ENCODE results near the gene CD164L2.
"Not testable (repeated sequence)": the region's sequence is repeated elsewhere in the genome, so short reads cannot be mapped to it uniquely, and the experiment has no call there.

The CD164L2 gene

DNA sequence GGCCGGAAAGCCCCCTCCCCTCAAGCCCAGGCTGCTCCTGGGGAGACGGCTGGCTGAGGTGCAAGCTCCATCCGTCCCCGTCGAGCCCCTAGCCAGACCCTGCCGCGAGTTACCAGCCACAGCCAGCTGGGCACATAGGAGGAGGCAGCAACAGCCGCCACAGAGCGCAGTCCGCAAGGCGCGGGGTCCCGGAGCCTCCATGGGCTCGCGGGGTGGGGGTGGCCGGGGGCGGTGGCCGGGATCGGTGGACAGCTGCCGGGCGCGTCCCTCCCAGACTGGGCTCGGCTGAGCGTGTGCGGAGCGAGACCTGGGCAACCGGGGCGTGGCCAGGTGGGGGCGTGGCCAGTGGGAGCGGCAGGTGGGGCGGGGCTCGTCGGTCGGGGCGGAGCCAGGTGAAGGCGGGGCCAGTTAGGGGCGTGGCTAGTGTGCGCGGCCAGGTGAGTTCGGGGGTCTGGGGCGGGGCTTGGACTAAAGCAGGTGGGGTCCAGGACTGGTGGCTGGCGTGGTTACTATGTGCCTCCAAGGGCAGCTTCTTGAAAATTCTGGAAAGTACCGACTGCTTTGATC lies at the start of gene CD164L2:
TSS of gene CD164L2 (minus strand) at position 295 of the 567 bp plus-strand sequence. CDS start at position 201, 94 bp downstream.
- in situ Hi-C loops (cut with MboI; ENCODE audit: low pct_unique_long_range_greater_than_20kb, low sequenced_read_pairs): loop anchor here (25.0 kb wide), 1 partner anchor 271 kb away; no protein-coding TSS in a partner anchor
- DNase-seq: no peak

GRCh38 chr1:27432725-27433124 lies 49.6 kb upstream of the CD164L2 start:
- DNase-seq; in situ Hi-C loops (cut with MboI; ENCODE audit: low pct_unique_long_range_greater_than_20kb, low sequenced_read_pairs): not testable (repeated sequence)

DNA sequence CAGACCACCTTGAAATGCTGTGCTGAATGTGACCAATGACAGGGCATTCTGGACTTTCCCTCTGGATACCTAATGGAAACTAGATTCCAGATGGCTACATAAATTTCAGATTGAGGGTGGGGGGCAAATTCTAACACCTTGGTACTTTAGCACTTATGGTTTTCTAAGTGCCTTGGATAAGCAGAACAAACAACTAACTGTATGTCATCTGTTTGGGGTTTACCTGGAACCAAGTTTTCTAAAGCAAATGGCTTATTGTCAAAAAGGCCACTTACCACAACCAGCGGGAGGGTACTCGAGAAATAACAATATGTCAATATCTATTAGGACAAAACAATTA lies 48.4 kb upstream of the CD164L2 start:
- in situ Hi-C loops (cut with MboI; ENCODE audit: low pct_unique_long_range_greater_than_20kb, low sequenced_read_pairs): no loop called here

DNA sequence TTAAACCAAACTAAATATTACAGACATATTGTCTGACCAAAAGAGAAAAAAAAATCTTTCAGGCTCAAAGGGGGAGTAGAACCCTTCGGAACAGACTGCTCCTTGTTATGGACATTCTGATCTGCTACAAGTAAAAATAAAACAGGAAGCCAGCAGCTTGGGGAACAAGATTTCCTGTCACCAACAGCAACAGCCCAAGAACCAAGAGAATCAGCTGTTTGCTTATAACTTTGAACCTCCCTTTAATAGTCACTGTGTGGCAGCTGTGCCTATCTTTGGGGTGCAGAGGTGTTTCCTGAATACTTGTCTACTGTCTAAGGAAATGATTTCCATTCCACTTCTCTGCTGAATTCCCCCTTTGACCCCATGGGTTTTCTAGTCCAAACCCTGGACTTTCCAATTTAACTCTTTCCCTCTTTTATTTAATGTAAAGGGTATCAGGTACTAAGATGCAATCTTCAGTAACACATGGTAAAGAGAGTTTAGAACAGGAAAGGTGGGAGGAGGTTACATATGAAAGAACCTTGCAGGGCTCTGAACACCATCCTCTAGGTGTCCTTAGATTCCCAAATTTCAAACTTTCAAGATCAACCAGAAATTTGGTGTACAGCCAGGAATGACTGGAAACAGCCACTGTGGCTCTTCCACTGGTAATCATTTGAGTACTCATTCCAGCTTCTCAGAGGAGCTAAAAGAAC lies 47.9 kb upstream of the CD164L2 start:
- peak; percentile 65 for DNase-seq
- in situ Hi-C loops (cut with MboI; ENCODE audit: low pct_unique_long_range_greater_than_20kb, low sequenced_read_pairs): no loop called here

More for the DNA sequence above, 48.4 kb upstream of the CD164L2 start:
- DNase-seq: no peak

- in situ Hi-C loops (cut with MboI; ENCODE audit: low pct_unique_long_range_greater_than_20kb, low sequenced_read_pairs): no loop called here
- DNase-seq: no peak
Observed at GRCh38 chr1:27429029-27429425, 45.9 kb upstream of the CD164L2 start.

DNA sequence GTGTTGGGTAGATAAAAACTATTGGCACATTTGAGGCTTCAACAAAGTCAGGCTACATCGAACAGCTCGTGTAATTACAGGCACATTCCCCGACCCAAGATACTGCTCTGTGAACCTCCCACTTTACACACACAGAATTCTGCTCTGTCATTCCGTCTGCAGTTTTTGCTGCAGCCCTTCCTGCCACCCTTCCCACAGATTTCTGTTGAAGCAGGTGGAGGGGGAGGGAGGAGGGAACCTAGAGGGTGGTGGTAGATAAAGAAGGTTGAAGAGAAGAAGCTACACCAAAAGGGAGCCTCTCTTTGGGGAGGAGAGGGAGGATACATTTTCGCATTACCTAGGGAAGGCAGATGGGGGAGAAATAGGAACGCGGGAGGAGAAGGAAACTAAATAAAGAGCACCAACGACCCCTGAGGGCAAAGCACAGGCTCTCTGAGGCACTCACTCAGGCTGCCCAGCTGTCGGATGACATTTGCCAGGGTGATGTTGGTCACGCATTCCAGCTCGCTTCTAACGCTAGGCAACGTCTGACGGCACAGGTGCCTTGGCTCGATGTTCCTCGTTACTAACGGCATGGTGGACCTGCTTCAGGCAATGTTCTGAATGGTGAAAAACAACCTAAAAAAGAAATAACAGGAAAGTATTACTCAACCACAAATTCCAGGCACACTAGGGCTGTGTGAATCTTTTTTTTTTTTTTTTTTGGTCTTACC lies 45.3 kb upstream of the CD164L2 start:
- peak; percentile 82 for DNase-seq
- in situ Hi-C loops (cut with MboI; ENCODE audit: low pct_unique_long_range_greater_than_20kb, low sequenced_read_pairs): no loop called here

GRCh38 chr1:27427816-27428315 lies 44.7 kb upstream of the CD164L2 start:
- DNase-seq: no peak
- in situ Hi-C loops (cut with MboI; ENCODE audit: low pct_unique_long_range_greater_than_20kb, low sequenced_read_pairs): no loop called here

DNA sequence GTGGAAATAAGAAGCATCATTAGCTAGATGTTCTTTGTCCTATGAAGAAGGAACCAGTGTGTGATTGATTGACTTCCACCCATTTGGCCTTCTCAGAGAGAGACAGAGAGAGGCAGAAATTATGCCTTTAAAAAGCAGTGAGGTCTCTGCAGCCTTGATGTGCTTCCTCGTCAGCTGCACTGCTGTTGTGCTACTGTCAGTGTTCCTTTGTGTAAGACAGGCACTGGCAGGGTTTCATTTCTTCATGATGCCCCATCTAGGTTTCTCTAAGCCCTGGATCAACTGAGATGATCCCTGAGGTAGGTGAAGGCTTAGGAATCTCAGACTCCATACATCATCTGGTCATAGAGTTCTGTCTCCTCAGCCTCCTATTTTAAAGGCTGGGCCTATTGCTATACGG lies 44.2 kb upstream of the CD164L2 start:
- no peak for DNase-seq
- in situ Hi-C loops (cut with MboI; ENCODE audit: low pct_unique_long_range_greater_than_20kb, low sequenced_read_pairs): no loop called here

DNA sequence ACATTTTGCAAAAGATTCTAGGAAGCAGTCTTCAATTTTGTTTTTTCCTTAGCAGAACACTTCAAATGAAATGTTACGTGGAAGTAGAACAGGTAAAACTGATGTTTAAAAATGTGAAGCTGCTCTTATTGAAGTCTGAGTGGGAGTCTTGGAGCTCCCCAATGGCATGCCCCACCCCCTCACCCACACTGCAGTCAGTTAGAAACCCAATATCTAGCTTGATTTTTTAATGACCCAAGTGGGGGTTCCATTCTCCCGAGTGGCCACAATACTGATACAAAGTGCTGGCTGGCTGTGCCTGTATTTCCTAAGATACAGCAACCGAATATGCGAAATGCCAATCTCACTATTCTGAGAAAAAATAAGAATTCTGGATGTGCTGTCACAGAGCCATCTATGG lies 40.6 kb upstream of the CD164L2 start:
- in situ Hi-C loops (cut with MboI; ENCODE audit: low pct_unique_long_range_greater_than_20kb, low sequenced_read_pairs): no loop called here
- DNase-seq: no peak

DNA sequence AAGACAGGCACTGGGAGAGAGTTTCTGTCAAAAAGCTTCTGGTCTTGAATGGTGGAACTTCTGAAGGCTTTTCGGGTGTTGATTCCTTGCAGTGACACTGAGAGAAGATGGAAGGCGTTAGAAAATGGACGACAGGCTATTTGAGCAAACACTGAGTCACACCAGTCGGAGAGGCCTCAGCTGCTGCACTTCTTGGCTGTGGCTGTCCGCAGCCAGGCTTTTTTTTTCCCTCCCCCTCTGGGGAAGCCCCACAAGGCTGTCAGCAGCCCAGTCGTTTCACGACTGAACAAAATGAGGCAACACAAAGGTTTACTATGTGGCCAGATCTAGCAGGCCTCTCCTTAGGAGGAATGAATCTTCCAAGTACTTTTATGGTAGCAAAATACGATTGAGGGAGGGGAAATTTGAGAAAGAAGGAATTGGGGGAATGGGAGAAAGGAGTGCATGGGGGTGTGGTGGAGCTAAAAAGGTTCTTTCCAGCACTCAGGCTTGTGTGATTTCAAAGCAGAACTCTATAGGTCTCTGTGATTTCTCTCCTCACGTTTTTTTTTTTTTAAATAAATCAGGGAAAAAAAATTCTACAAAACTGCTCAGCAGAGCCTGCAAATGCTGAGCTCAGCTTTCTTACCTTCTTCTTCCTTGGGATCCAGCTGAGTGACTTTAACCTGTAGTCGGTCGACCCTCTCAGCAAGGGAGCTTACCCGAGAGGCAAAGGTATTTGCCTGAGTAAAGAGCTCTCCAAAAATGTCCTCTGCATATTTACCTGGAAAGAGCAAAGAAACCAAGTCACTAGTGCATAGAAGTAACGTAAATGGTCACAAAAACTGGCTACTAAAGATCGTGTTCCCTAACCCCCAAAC lies 35.4 kb upstream of the CD164L2 start:
- in situ Hi-C loops (cut with MboI; ENCODE audit: low pct_unique_long_range_greater_than_20kb, low sequenced_read_pairs): no loop called here
- DNase-seq: no peak

GRCh38 chr1:27417713-27418112 lies 34.6 kb upstream of the CD164L2 start:
- no peak for DNase-seq
- in situ Hi-C loops (cut with MboI; ENCODE audit: low pct_unique_long_range_greater_than_20kb, low sequenced_read_pairs): no loop called here

GRCh38 chr1:27416387-27417111 lies 33.4 kb upstream of the CD164L2 start:
- peak; percentile 86 for DNase-seq
- in situ Hi-C loops (cut with MboI; ENCODE audit: low pct_unique_long_range_greater_than_20kb, low sequenced_read_pairs): no loop called here

DNA sequence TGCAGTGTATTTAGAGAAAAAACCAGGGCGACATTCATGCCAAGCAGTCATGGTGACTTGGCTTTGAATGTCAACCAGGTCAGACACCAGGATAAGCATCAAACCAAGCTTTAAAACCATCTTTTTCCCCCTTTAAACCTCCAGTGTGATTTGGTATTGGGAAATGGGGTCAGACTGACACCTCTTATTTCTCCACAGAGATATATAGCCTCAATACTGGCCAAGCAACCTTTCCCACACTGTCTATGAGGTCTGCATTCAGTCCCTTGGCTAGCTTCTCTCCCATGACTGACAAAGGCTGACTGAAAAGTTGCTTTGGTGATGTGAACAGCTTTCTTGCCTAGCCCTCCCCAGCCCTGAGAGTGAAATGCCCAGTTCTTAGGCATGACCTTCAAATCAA lies 31.0 kb upstream of the CD164L2 start:
- in situ Hi-C loops (cut with MboI; ENCODE audit: low pct_unique_long_range_greater_than_20kb, low sequenced_read_pairs): no loop called here
- DNase-seq: no peak

DNA sequence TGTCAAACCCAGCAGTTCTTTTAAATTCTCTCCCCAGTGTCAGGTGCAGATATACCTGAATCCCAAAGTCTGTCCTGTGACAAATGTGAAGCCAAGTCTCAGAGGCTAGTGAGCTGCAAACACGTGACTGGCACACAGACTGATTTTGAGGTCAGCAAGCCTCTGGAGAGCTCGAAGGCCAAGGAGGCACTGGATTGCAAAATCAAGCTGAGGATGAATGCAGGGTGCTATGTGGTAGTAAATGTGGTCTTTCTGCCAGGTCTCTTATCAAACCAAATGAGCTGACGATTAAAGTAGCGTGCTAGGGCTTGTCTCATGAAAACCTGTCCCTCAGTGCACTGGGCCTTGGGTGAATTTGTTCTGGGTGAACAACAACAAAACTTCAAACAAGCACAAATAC lies 29.9 kb upstream of the CD164L2 start:
- no peak for DNase-seq
- in situ Hi-C loops (cut with MboI; ENCODE audit: low pct_unique_long_range_greater_than_20kb, low sequenced_read_pairs): no loop called here

- no peak for DNase-seq
- in situ Hi-C loops (cut with MboI; ENCODE audit: low pct_unique_long_range_greater_than_20kb, low sequenced_read_pairs): no loop called here
Observed at GRCh38 chr1:27412502-27412901, 29.4 kb upstream of the CD164L2 start.

- DNase-seq: no peak
- in situ Hi-C loops (cut with MboI; ENCODE audit: low pct_unique_long_range_greater_than_20kb, low sequenced_read_pairs): no loop called here
Observed at GRCh38 chr1:27410709-27411108, 27.6 kb upstream of the CD164L2 start.

DNA sequence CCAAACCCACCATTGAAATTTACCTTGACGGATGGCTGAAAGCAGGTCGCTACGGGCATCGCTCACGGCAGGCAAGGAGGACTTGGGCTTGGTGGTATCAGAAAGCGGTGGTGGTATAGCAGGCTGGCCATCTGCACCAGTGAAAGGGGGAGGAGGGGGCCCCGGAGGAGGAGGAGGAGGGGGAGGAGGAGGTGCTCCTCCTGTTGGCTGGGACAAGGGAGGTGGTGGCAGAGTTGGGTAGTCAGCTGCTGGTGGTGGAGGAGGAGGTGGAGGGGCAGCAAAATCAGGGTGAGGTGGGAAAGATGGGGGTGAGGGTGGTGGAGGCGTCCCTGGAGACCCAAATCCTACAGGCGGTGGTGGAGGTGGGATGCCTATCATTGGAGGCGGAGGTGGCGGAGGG lies 26.5 kb upstream of the CD164L2 start:
- in situ Hi-C loops (cut with MboI; ENCODE audit: low pct_unique_long_range_greater_than_20kb, low sequenced_read_pairs): no loop called here
- no peak for DNase-seq

DNA sequence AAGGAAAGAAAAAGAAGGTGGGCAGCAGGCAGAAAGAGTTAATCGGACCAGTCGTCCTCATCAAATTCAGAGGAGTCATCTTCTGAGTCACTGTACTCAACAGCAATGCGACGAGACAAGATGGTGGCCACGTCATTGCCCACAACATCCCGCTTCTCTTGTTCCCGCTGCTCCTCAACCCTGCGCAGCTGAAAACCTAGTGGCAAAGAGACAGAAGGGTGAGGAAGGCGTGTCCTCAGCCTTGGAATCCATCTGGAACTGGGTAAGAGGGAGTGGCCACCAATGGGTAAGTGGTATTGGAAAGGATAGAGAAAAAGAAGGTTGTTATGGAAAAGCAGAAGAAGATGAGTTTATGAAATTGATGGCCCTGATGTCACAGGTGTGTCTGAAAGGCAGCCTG lies 25.0 kb upstream of the CD164L2 start:
- in situ Hi-C loops (cut with MboI; ENCODE audit: low pct_unique_long_range_greater_than_20kb, low sequenced_read_pairs): no loop called here
- no peak for DNase-seq

DNA sequence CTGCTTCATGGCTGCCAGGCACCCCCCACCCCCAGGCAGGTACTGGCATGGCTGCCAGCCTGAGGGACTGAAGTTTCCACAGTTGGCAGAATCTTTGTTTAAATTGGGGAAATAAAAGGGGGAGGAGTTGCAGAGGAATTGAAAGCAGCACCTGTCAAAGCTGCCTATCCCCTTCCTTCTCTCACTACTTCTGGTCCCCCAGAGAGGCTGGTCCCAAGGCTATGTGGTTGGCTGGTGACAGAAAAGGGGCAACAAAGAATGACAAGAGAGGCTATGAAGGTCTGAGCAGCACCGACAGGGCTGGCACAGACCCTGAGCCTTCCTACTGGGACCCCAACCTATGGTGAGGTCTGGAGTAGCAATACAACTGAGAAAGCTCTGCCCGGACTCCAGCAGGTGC lies 23.7 kb upstream of the CD164L2 start:
- DNase-seq; in situ Hi-C loops (cut with MboI; ENCODE audit: low pct_unique_long_range_greater_than_20kb, low sequenced_read_pairs): not testable (repeated sequence)

Measured in KBM-7 (cell line).